ENCODE data around the gene SMC6.

The SMC6 gene

DNA sequence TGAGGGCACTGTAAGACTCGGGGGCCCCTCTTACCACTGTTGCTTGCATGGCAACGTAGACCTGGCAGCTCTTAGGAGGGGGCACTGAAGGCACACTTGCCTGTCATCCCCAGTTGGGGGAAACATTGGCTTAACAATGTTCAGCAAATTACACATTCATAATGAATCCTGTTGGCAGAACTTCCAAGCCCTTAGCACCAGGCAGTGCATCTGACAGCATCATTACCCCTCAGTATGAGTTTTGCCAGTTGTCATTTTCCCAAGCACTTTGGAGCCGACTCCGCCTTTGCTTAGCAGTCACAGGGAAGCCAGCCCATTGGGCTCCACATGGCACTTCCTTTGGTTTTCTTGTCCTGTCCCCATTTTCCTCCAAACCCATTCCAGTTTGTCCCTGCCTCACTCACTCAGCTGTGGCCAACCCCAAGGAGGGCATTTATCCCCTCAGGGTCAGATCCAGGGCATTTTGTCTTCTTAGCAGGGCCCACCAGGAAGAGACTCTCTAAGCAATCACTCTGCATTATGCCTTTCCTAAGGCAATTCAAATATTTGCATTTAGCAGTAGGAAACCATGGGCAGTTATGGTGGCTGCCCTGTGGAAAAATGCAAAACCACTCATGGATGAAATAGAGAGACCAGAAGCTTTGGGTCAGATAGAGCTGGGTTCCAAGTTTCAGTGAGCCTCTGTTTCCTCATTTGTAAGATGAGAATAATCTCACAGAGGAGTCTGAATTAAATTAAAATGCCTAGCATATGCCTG lies 139.3 kb downstream of the SMC6 start:
- FAIRE-seq = no peak

Measured in A204.1 (cell line).